HEK293 (cell line): ENCODE data around the gene HYI.
A peak's percentile ranks its signal among the peaks of the same experiment; 100 is the strongest.

ENCODE experiments used
- CTCF ChIA-PET: fragments of 350-600 bp; formaldehyde crosslinking; extraction: SDS; loops from one replicate; lab custom pipeline; 2021; ENCODE audit warnings: antibody characterized with exemption; lab: Yijun Ruan, JAX
- POLR2A ChIA-PET: fragments of 300-600 bp; formaldehyde crosslinking; extraction: SDS; loops from one replicate; lab custom pipeline; 2020; ENCODE audit warnings: antibody characterized with exemption, inconsistent platforms; lab: Yijun Ruan, JAX
- H3K27ac ChIP-seq: fragments of 200-500 bp; sonication (Bioruptor generic); 2 replicates; pipeline ENCODE4 v1.5.1; 2014; ENCODE audit warnings: low read depth, low read length, control low read depth, inconsistent platforms; ENCODE audit errors: extremely low read depth
- H3K36me3 ChIP-seq, 2 experiments: fragments of 200-500 bp in 1 of 2; sonication (Bioruptor generic) in 1 of 2; 1 replicate in 1 of 2; 2 replicates in 1 of 2; pipeline ENCODE4 v1.5.1; 2014 to 2017; ENCODE audit warnings: inconsistent platforms in 2 of 2, low read length in 2 of 2; ENCODE audit not compliant: control insufficient read depth in 2 of 2, insufficient read depth in 1 of 2
- H3K4me1 ChIP-seq: fragments of 200-500 bp; sonication (Bioruptor generic); 2 replicates; pipeline ENCODE4 v1.5.1; 2014; ENCODE audit warnings: mild to moderate bottlenecking, low read length, inconsistent platforms; ENCODE audit not compliant: control insufficient read depth, insufficient read depth
- H3K4me3 ChIP-seq: 2 replicates; pipeline ENCODE4 v1.5.1; 2011; ENCODE audit warnings: low read depth, mild to moderate bottlenecking, control low read depth, low read length, moderate library complexity
- H3K9me3 ChIP-seq: fragments of 200-500 bp; sonication (Bioruptor generic); 2 replicates; pipeline ENCODE4 v1.5.1; 2014; ENCODE audit warnings: low read depth, low read length, inconsistent platforms; ENCODE audit not compliant: control insufficient read depth, insufficient read depth
- AEBP2 ChIP-seq: fragments of 450-650 bp; formaldehyde crosslinking; IDR thresholded peaks from 2 replicates; pipeline ENCODE4 v1.5.1; 2016; ENCODE audit warnings: missing biosample characterization, missing genetic modification characterization, borderline replicate concordance
- GLI2 ChIP-seq: fragments of 450-650 bp; formaldehyde crosslinking; IDR thresholded peaks from 2 replicates; pipeline ENCODE4; 2017; ENCODE audit warnings: missing biosample characterization, missing genetic modification characterization, low read depth, borderline replicate concordance
- GLI4 ChIP-seq: fragments of 450-650 bp; formaldehyde crosslinking; IDR thresholded peaks from 2 replicates; pipeline ENCODE4 v1.5.1; 2016; ENCODE audit warnings: missing biosample characterization, missing genetic modification characterization
- KLF9 ChIP-seq: fragments of 450-650 bp; formaldehyde crosslinking; IDR thresholded peaks from 2 replicates; pipeline ENCODE4 v1.5.1; 2016; ENCODE audit warnings: missing biosample characterization, missing genetic modification characterization, low read depth
- ZBTB17 ChIP-seq: fragments of 450-650 bp; formaldehyde crosslinking; IDR thresholded peaks from 2 replicates; pipeline ENCODE4 v1.5.1; 2016; ENCODE audit warnings: missing biosample characterization, missing genetic modification characterization
- ZBTB8A ChIP-seq: fragments of 450-650 bp; formaldehyde crosslinking; IDR thresholded peaks from 2 replicates; pipeline ENCODE4 v1.5.1; 2016; ENCODE audit warnings: missing biosample characterization, missing genetic modification characterization
- ZFP3 ChIP-seq: fragments of 450-650 bp; formaldehyde crosslinking; IDR thresholded peaks from 2 replicates; pipeline ENCODE4 v1.5.1; 2016; ENCODE audit warnings: low read depth, missing biosample characterization, missing genetic modification characterization
- ZNF16 ChIP-seq: fragments of 450-650 bp; formaldehyde crosslinking; IDR thresholded peaks from 2 replicates; pipeline ENCODE4 v1.5.1; 2016; ENCODE audit warnings: low read depth, missing biosample characterization, missing genetic modification characterization
- ZNF174 ChIP-seq: fragments of 450-650 bp; formaldehyde crosslinking; IDR thresholded peaks from 2 replicates; pipeline ENCODE4 v1.5.0; 2017; ENCODE audit warnings: missing biosample characterization, mild to moderate bottlenecking, missing genetic modification characterization
- ZNF335 ChIP-seq: fragments of 450-650 bp; formaldehyde crosslinking; conservative IDR thresholded peaks from 2 replicates; pipeline ENCODE4 v1.5.1; 2016; ENCODE audit warnings: missing biosample characterization, missing genetic modification characterization
- ZNF341 ChIP-seq: fragments of 450-650 bp; formaldehyde crosslinking; IDR thresholded peaks from 2 replicates; pipeline ENCODE4; 2016; ENCODE audit warnings: low read depth, missing biosample characterization, missing genetic modification characterization
- ZNF391 ChIP-seq: fragments of 450-650 bp; formaldehyde crosslinking; IDR thresholded peaks from 2 replicates; pipeline ENCODE4 v1.5.1; 2016; ENCODE audit warnings: low read depth, missing biosample characterization, missing genetic modification characterization, borderline replicate concordance
- ZNF513 ChIP-seq: fragments of 450-650 bp; IDR thresholded peaks from 2 replicates; pipeline ENCODE4 v1.5.1; 2018; ENCODE audit warnings: missing biosample characterization, missing genetic modification characterization
- ZNF530 ChIP-seq: fragments of 450-650 bp; formaldehyde crosslinking; IDR thresholded peaks from 2 replicates; pipeline ENCODE4 v1.5.1; 2016; ENCODE audit warnings: low read depth, missing biosample characterization, missing genetic modification characterization
- ZNF792 ChIP-seq: fragments of 450-650 bp; formaldehyde crosslinking; IDR thresholded peaks from 2 replicates; pipeline ENCODE4 v1.5.1; 2016; ENCODE audit warnings: missing biosample characterization, missing genetic modification characterization
- ZSCAN16 ChIP-seq: fragments of 450-650 bp; formaldehyde crosslinking; IDR thresholded peaks from 2 replicates; pipeline ENCODE4 v1.5.1; 2016; ENCODE audit warnings: missing biosample characterization, missing genetic modification characterization
- TF ChIP-seq, protein P1 (sequence below): fragments of 450-650 bp; formaldehyde crosslinking; IDR thresholded peaks from 2 replicates; pipeline ENCODE4 v1.5.1; 2016; ENCODE audit warnings: missing biosample characterization, missing genetic modification characterization
- TF ChIP-seq, protein P2 (sequence below): fragments of 450-650 bp; formaldehyde crosslinking; IDR thresholded peaks from 2 replicates; pipeline ENCODE4 v1.5.1; 2016; ENCODE audit warnings: missing biosample characterization, missing genetic modification characterization
- TF ChIP-seq, protein P3 (sequence below): IDR thresholded peaks from 2 replicates; pipeline ENCODE4 v1.6.1; 2011; ENCODE audit warnings: mild to moderate bottlenecking, low read depth, low read length, borderline replicate concordance

Gene HYI

DNA sequence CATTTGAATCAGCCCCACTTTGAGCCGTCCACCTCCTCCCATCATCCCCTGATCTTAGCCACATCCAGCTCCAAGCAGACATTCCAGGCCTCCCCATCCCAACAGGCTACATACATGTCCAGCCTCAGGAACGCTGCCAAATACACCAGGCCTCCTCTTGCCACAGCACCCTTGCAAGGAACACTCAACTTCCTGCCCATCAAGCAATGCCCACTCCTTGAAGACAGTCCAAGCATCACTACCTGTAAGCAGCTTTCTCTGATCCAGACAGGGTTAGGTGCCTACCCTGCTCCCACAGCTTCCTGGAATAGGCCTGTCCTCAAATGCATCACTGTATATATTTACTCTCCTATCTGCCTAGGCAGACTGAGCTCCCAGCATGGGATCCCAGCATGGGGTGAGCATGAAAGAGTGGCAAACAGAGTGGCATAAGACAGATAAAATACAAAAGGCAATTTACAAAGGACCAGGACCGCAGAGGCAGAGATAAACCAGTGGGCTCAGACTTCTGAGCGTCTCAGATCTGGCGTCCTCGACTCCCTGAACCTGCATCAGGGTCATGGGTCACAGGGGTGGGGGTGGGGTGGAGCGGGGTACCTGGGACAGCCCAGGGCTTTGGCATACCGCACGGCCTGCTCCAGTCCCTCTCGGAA is 816 bp downstream of the HYI start (continued):
- TF ChIP-seq, protein P1, sequence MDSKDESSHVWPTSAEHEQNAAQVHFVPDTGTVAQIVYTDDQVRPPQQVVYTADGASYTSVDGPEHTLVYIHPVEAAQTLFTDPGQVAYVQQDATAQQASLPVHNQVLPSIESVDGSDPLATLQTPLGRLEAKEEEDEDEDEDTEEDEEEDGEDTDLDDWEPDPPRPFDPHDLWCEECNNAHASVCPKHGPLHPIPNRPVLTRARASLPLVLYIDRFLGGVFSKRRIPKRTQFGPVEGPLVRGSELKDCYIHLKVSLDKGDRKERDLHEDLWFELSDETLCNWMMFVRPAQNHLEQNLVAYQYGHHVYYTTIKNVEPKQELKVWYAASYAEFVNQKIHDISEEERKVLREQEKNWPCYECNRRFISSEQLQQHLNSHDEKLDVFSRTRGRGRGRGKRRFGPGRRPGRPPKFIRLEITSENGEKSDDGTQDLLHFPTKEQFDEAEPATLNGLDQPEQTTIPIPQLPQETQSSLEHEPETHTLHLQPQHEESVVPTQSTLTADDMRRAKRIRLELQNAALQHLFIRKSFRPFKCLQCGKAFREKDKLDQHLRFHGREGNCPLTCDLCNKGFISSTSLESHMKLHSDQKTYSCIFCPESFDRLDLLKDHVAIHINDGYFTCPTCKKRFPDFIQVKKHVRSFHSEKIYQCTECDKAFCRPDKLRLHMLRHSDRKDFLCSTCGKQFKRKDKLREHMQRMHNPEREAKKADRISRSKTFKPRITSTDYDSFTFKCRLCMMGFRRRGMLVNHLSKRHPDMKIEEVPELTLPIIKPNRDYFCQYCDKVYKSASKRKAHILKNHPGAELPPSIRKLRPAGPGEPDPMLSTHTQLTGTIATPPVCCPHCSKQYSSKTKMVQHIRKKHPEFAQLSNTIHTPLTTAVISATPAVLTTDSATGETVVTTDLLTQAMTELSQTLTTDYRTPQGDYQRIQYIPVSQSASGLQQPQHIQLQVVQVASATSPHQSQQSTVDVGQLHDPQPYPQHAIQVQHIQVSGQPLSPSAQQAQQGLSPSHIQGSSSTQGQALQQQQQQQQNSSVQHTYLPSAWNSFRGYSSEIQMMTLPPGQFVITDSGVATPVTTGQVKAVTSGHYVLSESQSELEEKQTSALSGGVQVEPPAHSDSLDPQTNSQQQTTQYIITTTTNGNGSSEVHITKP (tag by site-specific recombination) = 0 out of 2 replicates have a peak, but pooled peaks have one; percentile 11
- TF ChIP-seq ZBTB17 (tag by site-specific recombination) = peak; percentile 93
- TF ChIP-seq ZNF341 (tag by site-specific recombination) = peak; percentile 84
- TF ChIP-seq ZBTB8A (tag by site-specific recombination) = peak; percentile 3; the same call in 1 of the 2 replicates

DNA sequence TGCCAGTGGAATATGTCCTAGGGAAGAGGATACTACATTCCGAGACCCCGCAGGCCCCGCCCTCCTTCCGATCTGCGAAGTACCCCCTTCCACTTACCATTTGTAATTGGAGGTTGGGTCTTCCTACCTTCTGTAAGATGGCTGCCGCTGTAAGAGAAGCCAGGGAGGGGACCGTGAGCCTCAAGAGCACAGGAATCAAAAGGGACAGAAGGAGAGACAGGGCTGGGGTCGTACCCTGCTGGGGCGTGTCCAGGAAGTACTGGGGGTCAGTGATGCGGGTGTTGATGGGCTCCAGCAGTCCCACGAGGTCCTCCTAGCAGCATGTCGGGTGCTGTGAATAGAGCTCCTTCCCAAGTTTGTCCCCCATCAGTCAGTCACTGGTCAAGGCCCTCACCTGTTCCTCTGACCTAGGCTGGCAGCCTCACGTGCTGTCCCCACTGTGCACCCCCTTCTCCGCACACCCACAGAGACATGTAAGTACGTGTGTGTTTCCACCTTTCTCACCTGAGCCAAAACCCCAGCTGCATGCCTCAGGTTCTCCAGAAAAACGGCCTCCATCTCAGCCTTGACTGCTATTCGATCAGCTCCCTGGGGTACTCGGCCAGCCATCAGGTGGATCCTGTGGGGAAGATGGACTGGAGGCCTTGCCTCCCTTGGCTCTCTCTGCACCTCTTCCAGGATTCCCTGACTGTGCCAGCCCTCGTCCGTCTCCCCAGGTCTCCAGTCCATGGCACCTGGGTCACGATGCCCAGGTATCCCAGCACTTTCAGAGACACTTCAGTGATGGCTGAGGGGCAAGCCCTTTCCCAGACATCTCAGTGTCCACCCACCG is 1.8 kb downstream of the HYI start:
- ChIA-PET POLR2A (interaction anchor here (0.8 to 1.6 kb wide), 3 partner anchors 8 to 94 kb away, joined by 4 read pairs; partner anchors contain the start of gene CDC20), CTCF (interaction anchor here (0.7 kb wide), 1 partner anchor 78 kb away, joined by 3 read pairs; no protein-coding TSS in a partner anchor)
- no peaks in the 10 kb centered on the region for H3K4me1 ChIP-seq
- no peak overlapping the region for H3K4me3 ChIP-seq
- no peak overlapping the region for H3K27ac ChIP-seq
- peaks cover 0 to 60% of the 10 kb centered on the region in 2 experiments; a peak in 1 of 3 replicates for H3K36me3 ChIP-seq
- no peaks in the 10 kb centered on the region for H3K9me3 ChIP-seq
- TF ChIP-seq ZBTB17 (tag by site-specific recombination) (no peak), KLF9 (tag by site-specific recombination) (no peak), ZNF513 (tag by site-specific recombination) (no peak), ZNF16 (tag by site-specific recombination) (no peak), GLI2 (no peak), ZFP3 (tag by site-specific recombination) (no peak), GLI4 (tag by site-specific recombination) (no peak), ZNF391 (tag by site-specific recombination) (no peak), ZNF174 (tag by site-specific recombination) (no peak), ZNF335 (no peak), AEBP2 (no peak), ZNF792 (tag by site-specific recombination) (no peak), ZSCAN16 (tag by site-specific recombination) (no peak), ZNF341 (tag by site-specific recombination) (no peak), ZNF530 (tag by site-specific recombination) (no peak)
- TF ChIP-seq, protein P2, sequence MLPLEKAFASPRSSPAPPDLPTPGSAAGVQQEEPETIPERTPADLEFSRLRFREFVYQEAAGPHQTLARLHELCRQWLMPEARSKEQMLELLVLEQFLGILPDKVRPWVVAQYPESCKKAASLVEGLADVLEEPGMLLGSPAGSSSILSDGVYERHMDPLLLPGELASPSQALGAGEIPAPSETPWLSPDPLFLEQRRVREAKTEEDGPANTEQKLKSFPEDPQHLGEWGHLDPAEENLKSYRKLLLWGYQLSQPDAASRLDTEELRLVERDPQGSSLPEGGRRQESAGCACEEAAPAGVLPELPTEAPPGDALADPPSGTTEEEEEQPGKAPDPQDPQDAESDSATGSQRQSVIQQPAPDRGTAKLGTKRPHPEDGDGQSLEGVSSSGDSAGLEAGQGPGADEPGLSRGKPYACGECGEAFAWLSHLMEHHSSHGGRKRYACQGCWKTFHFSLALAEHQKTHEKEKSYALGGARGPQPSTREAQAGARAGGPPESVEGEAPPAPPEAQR (tag by site-specific recombination) = no peak
- TF ChIP-seq, protein P3, sequence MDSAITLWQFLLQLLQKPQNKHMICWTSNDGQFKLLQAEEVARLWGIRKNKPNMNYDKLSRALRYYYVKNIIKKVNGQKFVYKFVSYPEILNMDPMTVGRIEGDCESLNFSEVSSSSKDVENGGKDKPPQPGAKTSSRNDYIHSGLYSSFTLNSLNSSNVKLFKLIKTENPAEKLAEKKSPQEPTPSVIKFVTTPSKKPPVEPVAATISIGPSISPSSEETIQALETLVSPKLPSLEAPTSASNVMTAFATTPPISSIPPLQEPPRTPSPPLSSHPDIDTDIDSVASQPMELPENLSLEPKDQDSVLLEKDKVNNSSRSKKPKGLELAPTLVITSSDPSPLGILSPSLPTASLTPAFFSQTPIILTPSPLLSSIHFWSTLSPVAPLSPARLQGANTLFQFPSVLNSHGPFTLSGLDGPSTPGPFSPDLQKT = no peak
